Mucosa of descending colon (tissue), 3 donors: Measurements from ENCODE around the gene KCNK7. TPM values are rescaled to one million over a fixed set of nuclear protein-coding genes. Genes with fewer than 3 reads are reported as not detected.
"Not testable (repeated sequence)": the region's sequence is repeated elsewhere in the genome, so short reads cannot be mapped to it uniquely, and the experiment has no call there.

Source experiments
- ATAC-seq: fragments of 200-7000 bp; cut with Tn5 transposase; one replicate; pipeline ENCODE4 v1.9.1; 2020; ENCODE audit warnings: mild to moderate bottlenecking, moderate library complexity
- DNase-seq, 3 donors: peaks; one replicate each; pipeline ENCODE4 v3.0.0-alpha.2; 2020
- H3K36me3 ChIP-seq: fragments of 200-600 bp; one replicate; pipeline ENCODE4 v1.8.0; 2021; ENCODE audit warnings: low read depth, mild to moderate bottlenecking
- H3K4me1 ChIP-seq: fragments of 200-600 bp; one replicate; pipeline ENCODE4 v1.8.0; 2021; ENCODE audit warnings: low read depth, mild to moderate bottlenecking
- H3K4me3 ChIP-seq: fragments of 200-600 bp; one replicate; pipeline ENCODE4 v1.8.0; 2021; ENCODE audit warnings: mild to moderate bottlenecking
- H3K9me3 ChIP-seq: fragments of 200-600 bp; one replicate; pipeline ENCODE4 v1.8.0; 2021; ENCODE audit warnings: mild to moderate bottlenecking
- CTCF ChIP-seq: fragments of 200-600 bp; IDR thresholded peaks from one replicate; pipeline ENCODE4 v1.8.0; 2022; ENCODE audit warnings: antibody characterized with exemption, mild to moderate bottlenecking
- intact Hi-C, 2 donors: fragments of 100-400 bp; cut with DNase I in 1 of 2; cut with micrococcal nuclease in 1 of 2; formaldehyde crosslinking; loops; one replicate each; pipeline versions ENCODE4 v1.11.0 to v1.11.1; 2022; cut with DNase I, micrococcal nuclease
- total RNA-seq, 3 donors: library from RNA; stranded (reverse); fragmentation: NEBNext Ultra II Directional in 2 of 3; extraction: Animal tissue kit (Norgen Biotek cat#: 25700) in 2 of 3; gene quantifications; one replicate each; pipeline versions ENCODE4 v1.2.1 to v1.2.4, GENCODE V29; 2021 to 2023
- donor health status: DM: no; HTN: no; CAD: no; lungs with moderate emphysema.
- donor health status: DM: no; HTN: no; CAD: no.
- donor health status: DM: no; HTN: yes; CAD: no.

KCNK7 gene
- total RNA-seq, 3 donors from 2014 or later, result 0.49 to 1.7 (median 1.5) TPM

GRCh38 chr11:65569973-65570918 lies 25.4 kb downstream of the KCNK7 start, which contains the start of gene ZNRD2:
ZNRD2 (plus strand) TSS chr11:65570477; CDS start chr11:65570492, 15 bp downstream.
- peaks cover 53% of the 10 kb centered on the region for H3K4me1 ChIP-seq
- intact Hi-C loops, result no loop called here

GRCh38 chr11:65569164-65569972 lies 26.2 kb downstream of the KCNK7 start:
- H3K4me3 ChIP-seq, result peak overlapping the region; percentile 54
- H3K9me3 ChIP-seq, result no peaks in the 10 kb centered on the region
- ATAC-seq, result peak; percentile 17
- H3K4me1 ChIP-seq, result peaks cover 46% of the 10 kb centered on the region
- H3K36me3 ChIP-seq, result no peaks in the 10 kb centered on the region
- intact Hi-C loops, result no loop called here
- no peak for TF ChIP-seq CTCF
- DNase-seq, result no peak

More at GRCh38 chr11:65569973-65570918, 25.4 kb downstream of the KCNK7 start, which contains the start of gene ZNRD2:
- H3K36me3 ChIP-seq, result no peaks in the 10 kb centered on the region
- peak; percentile 32 for TF ChIP-seq CTCF
- DNase-seq (peak; percentile 97 to 100 (median 97)), ATAC-seq (peak; percentile 79)
- no peaks in the 10 kb centered on the region for H3K9me3 ChIP-seq
- H3K4me3 ChIP-seq, result peak within 1 kb of the TSS; percentile 54

DNA sequence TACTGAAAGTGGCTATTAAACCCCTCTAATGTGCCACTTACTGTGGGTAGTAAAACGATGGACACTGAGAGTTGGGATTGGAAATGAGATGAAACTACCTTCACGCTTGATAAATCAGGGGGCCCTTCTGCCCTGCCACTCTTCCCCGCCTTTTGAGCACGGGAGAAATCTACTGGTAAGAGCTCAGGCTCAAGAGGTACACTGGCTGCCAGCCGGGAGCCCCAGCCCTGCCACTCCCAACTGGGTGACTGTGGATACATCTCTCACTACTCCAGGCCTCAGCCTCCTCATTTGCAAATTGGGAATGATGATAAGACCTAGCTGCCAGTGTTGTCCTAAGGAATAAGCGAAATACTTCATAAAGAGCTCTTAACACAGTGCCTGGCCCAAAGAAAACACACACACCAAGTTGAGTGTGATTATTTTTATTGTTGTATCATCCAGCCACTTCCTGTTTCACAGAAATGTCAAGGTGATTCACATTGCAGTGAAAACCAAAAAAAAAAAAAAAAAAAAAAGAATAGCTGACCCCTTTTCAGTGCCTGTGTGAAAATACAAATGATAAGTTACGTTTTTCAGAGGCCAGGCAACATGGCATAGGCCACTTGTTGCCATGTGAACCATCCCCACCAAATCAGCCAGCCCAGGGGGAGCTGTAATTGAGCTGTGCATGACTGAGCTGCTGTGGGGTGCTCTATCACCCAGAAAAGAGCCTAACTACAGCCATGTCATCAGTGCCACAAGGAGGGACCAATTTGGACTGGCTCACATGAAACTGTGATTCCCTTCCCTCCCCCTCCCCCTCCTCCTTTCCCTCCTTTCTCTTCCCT lies 29.8 kb downstream of the KCNK7 start:
- peaks cover 18% of the 10 kb centered on the region for H3K4me1 ChIP-seq
- H3K36me3 ChIP-seq, result no peaks in the 10 kb centered on the region
- H3K4me3 ChIP-seq, result no peak overlapping the region
- ATAC-seq, result no peak
- no peak for TF ChIP-seq CTCF
- H3K9me3 ChIP-seq, result no peaks in the 10 kb centered on the region
- no peak for DNase-seq
- intact Hi-C loops, result no loop called here

GRCh38 chr11:65564879-65565559 lies 30.6 kb downstream of the KCNK7 start:
- intact Hi-C loops, ATAC-seq, H3K36me3 ChIP-seq, H3K4me3 ChIP-seq, H3K9me3 ChIP-seq, DNase-seq: not testable (repeated sequence)
- H3K4me1 ChIP-seq, result peaks cover 21% of the 10 kb centered on the region

DNA sequence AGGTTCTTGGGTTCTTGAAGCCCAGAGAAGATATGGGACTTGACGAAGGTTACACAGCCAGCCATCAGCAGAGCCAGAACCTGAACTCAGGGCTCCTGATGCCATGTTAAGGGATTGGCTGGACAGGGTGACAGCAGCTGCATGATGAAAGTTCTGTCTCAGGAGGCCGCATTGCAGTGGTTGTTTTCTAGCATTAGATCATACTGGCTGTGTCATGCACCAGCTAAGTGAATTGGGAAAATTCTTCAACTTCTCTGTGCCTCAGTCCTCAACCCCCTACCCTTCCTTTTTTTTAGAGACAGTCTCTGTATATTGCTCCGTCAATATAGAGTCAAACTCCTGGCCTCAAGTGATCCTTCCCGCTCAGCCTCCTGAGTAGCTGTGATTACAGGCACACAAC lies 32.0 kb downstream of the KCNK7 start:
- intact Hi-C loops, result no loop called here
- no peak overlapping the region for H3K4me3 ChIP-seq
- ATAC-seq, result no peak
- no peak for TF ChIP-seq CTCF
- no peak for DNase-seq
- H3K9me3 ChIP-seq, result no peaks in the 10 kb centered on the region
- no peaks in the 10 kb centered on the region for H3K36me3 ChIP-seq
- peaks cover 27% of the 10 kb centered on the region for H3K4me1 ChIP-seq
